GM19240 (cell line): Measurements from ENCODE around the gene FAM98B.
"Not testable (repeated sequence)": the region's sequence is repeated elsewhere in the genome, so short reads cannot be mapped to it uniquely, and the experiment has no call there.

ENCODE experiments used
- DNase-seq: peaks from one replicate; pipeline ENCODE4 v3.0.0; 2011; ENCODE audit warnings: low spot score; ENCODE audit not compliant: insufficient read length

FAM98B gene

GRCh38 chr15:38453971-38454695 is at the start of gene FAM98B:
Gene FAM98B, plus strand, starts transcription at chr15:38454127. Its CDS starts 35 bp downstream, at chr15:38454162.
- peak; percentile 51 for DNase-seq

GRCh38 chr15:38406436-38406835 is 47.5 kb upstream of the FAM98B start:
- no peak for DNase-seq

- DNase-seq = no peak
These were observed 45.4 kb upstream of the FAM98B start for GRCh38 chr15:38408576-38408975.

GRCh38 chr15:38411902-38412301 is 42.0 kb upstream of the FAM98B start:
- no peak for DNase-seq

GRCh38 chr15:38412466-38412865 is 41.5 kb upstream of the FAM98B start:
- no peak for DNase-seq

GRCh38 chr15:38414357-38414756 is 39.6 kb upstream of the FAM98B start:
- peak; percentile 4 for DNase-seq

GRCh38 chr15:38421069-38421690 is 32.7 kb upstream of the FAM98B start:
- no peak for DNase-seq

GRCh38 chr15:38424101-38424552 is 29.8 kb upstream of the FAM98B start:
- no peak for DNase-seq

GRCh38 chr15:38425269-38425668 is 28.7 kb upstream of the FAM98B start:
- DNase-seq = no peak

GRCh38 chr15:38427380-38427779 is 26.5 kb upstream of the FAM98B start:
- no peak for DNase-seq

- no peak for DNase-seq
These were observed 23.7 kb upstream of the FAM98B start for GRCh38 chr15:38430106-38430760.

GRCh38 chr15:38436993-38437392 is 16.9 kb upstream of the FAM98B start:
- no peak for DNase-seq

GRCh38 chr15:38437603-38438002 is 16.3 kb upstream of the FAM98B start:
- DNase-seq = not testable (repeated sequence)

GRCh38 chr15:38438031-38438986 is 15.6 kb upstream of the FAM98B start:
- no peak for DNase-seq

GRCh38 chr15:38440353-38441129 is 13.4 kb upstream of the FAM98B start:
- DNase-seq = no peak

GRCh38 chr15:38441130-38441519 is 12.8 kb upstream of the FAM98B start:
- no peak for DNase-seq

GRCh38 chr15:38454696-38455090 is 766 bp downstream of the FAM98B start:
- DNase-seq = no peak

GRCh38 chr15:38455092-38455491 is 1.2 kb downstream of the FAM98B start:
- DNase-seq = no peak

GRCh38 chr15:38458646-38459045 is 4.7 kb downstream of the FAM98B start:
- no peak for DNase-seq

GRCh38 chr15:38459480-38459879 is 5.6 kb downstream of the FAM98B start:
- DNase-seq = no peak

- DNase-seq = no peak
These were observed 6.6 kb downstream of the FAM98B start for GRCh38 chr15:38460543-38460942.
